CD4-positive, alpha-beta T cell treated with Interleukin-21 for 1 hour (primary cell): ENCODE data around the gene APBB2.

Experiments
- DNase-seq: peaks from one replicate; pipeline ENCODE4 v3.0.0-alpha.2; 2020

APBB2 gene

GRCh38 chr4:41185614-41186592 lies 28.4 kb downstream of the APBB2 start:
- DNase-seq = no peak

DNA sequence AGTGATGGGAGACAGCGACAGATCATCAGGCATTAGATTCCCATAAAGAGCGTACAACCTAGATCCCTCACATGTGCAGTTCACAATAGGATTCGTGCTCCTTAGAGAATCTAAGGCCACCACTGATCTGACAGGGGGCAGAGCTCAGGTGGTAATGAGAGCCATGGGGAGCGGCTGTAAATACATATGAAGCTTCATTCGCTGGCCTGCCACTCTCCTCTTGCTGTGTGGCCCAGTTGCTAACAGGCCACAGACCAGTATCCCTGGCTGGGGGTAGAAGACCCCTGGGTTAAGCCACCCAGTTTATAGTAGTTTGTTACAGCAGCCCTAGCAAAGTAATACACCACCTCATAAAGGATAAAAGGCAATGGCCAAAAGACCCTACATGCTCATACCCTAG lies 30.3 kb downstream of the APBB2 start:
- no peak for DNase-seq

DNA sequence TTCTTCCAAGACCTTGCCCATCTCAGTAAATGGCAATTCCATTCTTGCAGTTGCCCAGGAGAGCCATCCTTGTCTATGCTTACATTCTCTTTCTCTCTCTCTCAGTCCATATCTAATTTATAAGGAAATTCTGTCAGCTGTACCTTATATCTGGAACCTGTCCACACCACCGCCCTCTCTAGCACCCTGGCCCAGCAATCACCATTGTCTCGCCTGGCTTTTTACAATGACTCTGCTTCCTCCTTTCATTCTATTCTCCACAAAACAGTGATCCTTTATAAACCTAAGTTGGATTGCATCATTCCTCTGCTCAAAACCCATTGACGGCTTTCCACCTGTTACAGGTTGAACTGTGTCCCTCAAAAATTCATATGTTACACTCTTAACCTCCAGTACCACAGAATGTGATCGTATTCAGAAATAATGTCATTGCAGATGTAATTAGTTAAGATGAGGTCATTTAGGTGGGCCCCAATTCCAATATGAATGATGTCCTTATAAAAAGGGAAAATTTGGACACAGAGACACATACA lies 31.3 kb downstream of the APBB2 start:
- DNase-seq = no peak

DNA sequence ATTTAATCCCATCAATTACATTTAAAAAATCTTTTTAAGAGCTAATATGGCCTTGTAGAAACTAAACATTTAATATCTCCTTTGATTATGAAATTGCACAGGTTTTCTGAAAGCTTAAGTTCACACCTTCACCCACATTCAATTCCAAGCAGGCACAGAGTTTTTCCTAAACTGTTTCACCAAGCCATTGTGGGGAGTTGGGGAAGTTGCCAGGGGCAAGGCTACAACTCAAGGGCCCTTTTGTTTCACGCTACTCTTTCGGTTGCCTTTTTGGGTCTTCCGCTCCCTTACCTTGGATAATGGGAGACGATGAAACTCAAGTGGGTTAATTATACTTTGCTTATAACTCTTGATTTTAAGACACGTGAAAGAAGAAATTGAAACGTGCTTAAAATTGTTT lies 33.3 kb downstream of the APBB2 start:
- DNase-seq = no peak

DNA sequence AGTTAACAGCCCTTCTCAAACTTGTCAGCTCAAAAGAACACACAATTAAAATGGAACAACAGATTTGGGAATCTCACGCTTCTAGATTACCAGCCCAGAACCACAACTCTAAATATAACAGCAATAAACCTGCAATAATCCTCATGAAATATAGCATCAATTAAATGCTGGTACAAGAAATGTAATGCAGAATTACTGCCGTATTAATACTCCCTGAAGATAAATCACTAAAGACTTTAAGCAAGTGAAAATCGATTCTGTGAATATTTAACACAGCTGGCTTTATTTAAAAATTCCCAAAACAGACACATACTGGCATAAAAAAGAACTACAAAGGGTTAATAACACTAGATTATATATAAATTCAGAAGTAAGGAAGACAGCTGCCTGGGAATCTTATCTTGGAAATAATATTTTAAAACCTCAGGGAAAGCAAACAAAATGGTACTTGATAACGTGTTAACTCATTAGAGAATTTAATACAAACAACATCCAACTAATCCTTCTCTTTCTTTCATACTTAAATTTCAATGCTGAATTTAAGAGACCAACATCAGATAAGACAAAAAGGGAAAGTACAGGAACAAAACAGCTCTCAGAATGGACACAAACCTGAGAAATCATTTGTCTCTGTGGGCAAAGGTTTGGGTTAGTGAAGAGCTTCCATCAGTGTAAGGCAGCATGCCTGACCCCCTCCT lies 34.7 kb downstream of the APBB2 start:
- DNase-seq = no peak

GRCh38 chr4:41178372-41179370 lies 35.7 kb downstream of the APBB2 start:
- DNase-seq = no peak

- DNase-seq = no peak
Measured at GRCh38 chr4:41177016-41177415, 37.3 kb downstream of the APBB2 start.

DNA sequence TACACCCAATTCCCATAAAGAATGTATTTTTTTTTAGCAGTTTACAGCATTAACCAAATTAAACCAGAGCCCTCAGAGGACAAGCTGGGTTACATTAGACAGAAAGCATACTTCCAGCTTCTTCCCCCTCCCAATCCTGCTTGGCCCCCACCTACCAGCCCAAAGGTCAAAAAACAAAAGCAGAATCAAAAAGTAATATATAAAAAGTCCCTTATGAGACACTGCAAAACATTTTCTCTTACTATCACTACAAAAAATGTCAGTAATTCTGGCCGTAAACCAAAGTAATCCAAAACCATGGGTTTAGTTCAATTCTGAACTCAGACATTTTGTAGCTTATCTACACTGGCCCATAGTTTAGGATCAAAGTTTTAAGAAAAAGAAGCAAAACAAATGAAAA lies 38.0 kb downstream of the APBB2 start:
- no peak for DNase-seq

- no peak for DNase-seq
Measured at GRCh38 chr4:41175794-41176193, 38.5 kb downstream of the APBB2 start.

GRCh38 chr4:41174444-41174843 lies 39.9 kb downstream of the APBB2 start:
- no peak for DNase-seq

- DNase-seq = no peak
Measured at GRCh38 chr4:41172786-41173185, 41.6 kb downstream of the APBB2 start.

DNA sequence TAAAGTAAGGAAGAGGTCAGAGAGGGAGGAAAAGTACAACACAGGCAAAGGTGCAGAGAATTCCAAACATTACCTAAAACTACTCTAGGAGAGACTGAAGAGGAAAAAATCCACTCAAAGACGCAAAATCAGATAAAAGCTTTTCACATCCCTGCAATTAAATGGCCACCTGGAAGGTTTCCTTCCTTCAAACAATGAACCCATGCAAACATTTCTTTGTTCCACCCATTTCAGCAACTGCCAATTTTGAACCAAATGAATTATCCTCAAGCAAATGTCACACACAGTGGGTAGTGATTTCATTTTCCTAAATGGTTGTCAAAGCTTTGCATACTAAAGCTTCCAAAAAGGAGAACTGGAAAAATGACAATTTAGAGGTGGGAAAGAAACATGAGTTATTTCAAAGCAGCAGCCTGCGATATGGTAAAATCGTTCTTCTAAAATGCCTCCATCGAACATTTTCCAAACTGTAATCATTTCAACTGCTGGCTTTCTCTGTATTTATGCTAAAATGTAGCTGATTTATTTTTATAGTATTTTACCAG lies 45.0 kb downstream of the APBB2 start:
- DNase-seq = no peak

DNA sequence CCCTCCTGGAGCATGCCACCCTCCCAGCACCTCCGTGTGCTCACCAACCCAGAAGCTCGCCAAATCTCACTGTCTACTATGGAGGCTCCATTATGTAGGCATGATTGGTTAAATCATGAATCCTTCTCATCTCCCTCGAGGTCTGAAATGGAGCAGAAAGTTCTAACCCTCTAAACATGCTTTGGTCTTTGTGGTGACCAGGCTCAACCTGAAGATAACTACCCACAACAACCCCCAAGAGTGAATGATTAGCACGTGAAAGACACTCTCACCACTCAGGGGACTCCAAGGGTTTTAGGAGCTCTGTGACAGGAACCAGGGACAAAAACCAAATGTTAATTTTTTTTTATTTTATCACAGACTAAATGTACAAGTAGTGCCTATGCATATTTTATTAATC lies 47.2 kb downstream of the APBB2 start:
- no peak for DNase-seq

DNA sequence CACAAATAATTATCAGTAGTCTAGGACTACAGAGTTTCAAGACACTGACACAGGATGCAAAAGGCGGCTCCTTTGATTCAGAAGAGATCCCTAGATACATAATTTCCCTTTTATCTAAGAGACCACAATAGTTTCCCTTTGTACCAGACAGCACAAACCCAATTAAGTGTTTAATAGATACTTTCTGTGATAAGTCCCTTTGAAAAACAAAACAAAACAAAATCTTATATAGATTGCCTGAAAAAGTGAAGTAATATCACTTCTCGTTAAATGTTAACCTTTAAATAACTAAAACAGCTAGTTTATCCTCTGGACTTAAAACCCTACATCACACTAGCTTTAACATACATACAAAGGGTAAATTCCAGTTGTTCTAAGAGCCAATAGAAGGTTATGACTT lies 49.9 kb downstream of the APBB2 start:
- no peak for DNase-seq

DNA sequence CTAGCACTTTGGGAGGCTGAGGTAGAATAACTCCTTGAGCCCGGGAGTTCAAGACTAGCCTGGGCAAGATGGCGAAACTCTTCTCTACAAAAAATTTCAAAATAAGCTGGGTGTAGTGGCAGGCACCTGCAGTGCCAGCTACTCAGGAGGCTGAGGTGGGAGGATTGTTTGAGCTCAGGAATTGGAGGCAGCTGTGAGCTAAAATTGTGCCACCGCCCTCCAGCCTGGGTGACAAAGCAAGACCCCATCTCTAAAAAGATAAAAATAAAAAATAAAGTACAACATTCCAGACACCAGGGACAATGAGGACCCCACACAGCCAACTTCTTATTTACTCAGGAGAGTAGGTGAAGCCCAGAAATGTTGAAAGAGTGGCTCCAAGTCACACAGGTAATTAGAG lies 53.0 kb downstream of the APBB2 start:
- no peak for DNase-seq

GRCh38 chr4:41160856-41161255 lies 53.5 kb downstream of the APBB2 start:
- DNase-seq = no peak

DNA sequence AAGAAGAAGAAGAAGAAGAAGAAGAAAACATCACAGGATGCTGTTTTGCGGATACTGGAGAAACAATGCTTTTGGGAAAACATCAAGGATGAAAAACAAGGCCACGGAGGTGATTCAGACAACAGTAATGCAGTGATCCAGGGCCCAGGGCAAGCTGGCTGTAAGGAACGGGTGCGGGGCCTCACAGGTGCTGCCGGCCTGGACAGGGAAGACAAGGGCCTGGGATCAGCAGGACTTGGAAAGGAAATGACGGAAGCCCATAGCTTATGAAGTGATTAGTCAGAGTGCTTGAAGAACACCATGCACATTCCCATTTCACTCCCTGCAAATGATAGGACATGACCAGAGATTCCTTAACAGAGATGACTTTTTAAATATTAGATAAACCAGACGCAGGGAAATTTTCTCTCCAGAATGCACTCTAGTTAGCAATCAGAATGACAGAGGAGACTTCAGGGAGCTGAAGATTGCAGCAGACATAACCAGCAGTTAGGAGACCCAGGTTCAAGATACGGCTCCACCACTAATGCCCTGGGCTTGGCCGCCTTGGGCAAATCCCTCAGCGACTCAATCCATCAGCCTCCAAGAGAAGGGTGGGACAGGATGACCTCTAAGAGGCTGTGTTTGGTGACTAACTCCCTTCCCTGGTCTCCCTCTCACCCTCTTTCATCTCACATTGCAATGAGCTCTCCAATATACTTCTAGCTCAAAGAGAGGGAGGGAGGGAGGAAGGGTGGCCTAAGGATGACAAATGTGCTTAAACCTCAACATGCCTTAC lies 54.1 kb downstream of the APBB2 start:
- no peak for DNase-seq

DNA sequence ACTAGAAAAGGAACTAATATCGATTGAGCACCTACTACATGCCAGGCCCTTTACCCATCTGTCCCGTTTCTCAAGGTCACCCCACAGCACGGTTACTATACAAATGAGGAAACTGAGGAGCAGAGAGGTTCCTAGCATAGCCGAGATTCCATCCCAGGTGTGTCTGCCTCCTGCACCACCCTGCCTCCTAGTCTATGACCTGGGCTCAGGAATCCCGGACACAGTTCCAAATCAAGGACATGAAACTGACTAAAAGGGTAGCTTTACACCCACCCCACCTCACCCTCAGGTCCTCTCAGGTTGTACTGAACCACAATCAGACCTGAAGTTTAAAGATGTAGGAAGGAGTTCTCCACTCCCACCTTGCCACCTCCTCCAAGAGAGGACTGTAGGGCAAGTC lies 55.6 kb downstream of the APBB2 start:
- DNase-seq = no peak

DNA sequence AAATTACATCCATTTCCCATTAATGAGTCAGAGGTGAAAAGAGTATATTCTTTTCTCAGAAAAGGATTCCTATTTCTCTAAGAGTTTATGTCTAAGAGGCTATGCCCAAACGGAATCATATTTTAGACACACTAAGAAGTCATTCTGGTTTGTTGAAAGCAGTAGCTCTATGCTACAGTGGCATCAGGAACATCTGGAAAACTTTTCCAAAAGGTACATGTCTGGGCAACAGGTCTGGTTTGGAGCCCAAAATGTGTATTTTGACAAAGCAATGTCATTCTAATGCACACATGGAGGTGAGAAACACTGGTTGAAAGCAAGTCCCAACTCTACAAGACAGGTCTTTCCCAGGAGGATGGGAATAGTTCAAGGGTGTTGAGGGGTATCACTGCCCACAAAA lies 56.1 kb downstream of the APBB2 start:
- no peak for DNase-seq

DNA sequence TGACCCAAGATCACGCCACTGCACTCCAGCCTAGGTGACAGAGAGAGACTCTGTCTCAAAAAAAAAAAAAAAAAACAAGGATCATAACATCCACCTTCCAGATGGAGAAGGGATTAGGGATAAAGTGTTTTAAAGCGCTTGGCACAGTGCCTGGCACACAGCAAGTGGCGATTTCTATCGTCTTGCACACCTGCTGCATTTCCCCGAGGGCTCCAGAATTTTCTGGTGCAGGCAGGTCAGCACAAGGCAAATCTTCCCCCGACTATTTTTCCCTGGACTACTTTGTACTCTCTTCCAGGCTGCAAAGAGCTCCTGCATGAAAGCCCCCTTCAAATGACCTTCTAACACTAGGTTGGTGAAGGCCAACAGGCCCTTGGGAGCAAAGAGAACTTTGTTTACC lies 57.3 kb downstream of the APBB2 start:
- no peak for DNase-seq

DNA sequence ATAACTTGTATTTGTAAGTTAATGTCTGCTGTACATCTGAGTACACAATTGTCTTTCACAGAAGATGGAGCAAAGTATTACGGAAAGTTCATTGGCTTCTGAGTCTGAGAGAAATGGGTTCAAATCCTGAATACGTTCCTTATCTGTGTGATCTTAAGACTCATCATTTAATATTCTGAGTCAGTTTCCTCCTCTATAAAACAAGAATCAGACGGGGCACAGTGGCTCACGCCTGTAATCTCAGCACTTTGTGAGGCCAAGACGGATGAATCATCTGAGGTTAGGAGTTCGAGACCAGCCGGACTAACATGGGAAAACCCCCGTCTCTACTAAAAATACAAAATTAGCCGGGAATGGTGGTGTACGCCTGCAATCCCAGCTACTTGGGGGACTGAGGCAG lies 57.8 kb downstream of the APBB2 start:
- no peak for DNase-seq
